Cardiac septum (tissue), 1 donor: ENCODE results near the gene RAET1E. TPM values are rescaled to one million over a fixed set of nuclear protein-coding genes. Genes with fewer than 3 reads are reported as not detected.
"Not testable (repeated sequence)": the region's sequence is repeated elsewhere in the genome, so short reads cannot be mapped to it uniquely, and the experiment has no call there.

Experiments used
- DNase-seq: peaks from one replicate; pipeline ENCODE4 v3.0.0-alpha.2; 2020; ENCODE audit warnings: low spot score
- intact Hi-C: fragments of 100-400 bp; cut with DNase I; formaldehyde crosslinking; loops from one replicate; pipeline ENCODE4 v1.14.0; 2022
- total RNA-seq: library from RNA; stranded (reverse); fragmentation: NEBNext Ultra II Directional; extraction: Animal tissue kit (Norgen Biotek cat#: 25700); gene quantifications from one replicate; pipeline ENCODE4 v1.2.1, GENCODE V29; 2021
- donor health status: DM: no; HTN: no; CAD: no.

Gene RAET1E
- total RNA-seq, 1 donor from 2014 or later = not detected

- intact Hi-C loops = no loop called here
- no peak for DNase-seq
Measured at GRCh38 chr6:149872233-149872632, 25.7 kb downstream of the RAET1E start.

- intact Hi-C loops = no loop called here
- DNase-seq = no peak
Measured at GRCh38 chr6:149871182-149871581, 26.7 kb downstream of the RAET1E start.

- intact Hi-C loops = loop anchor here (5.0 kb wide), 1 partner anchor 37 kb away; no protein-coding TSS in a partner anchor
- DNase-seq = no peak
Measured at GRCh38 chr6:149869275-149869892, 28.5 kb downstream of the RAET1E start.

GRCh38 chr6:149867876-149868640 is 29.9 kb downstream of the RAET1E start:
- intact Hi-C loops = loop anchor here (5.0 kb wide), 1 partner anchor 36 kb away; no protein-coding TSS in a partner anchor
- no peak for DNase-seq

- intact Hi-C loops = loop anchor here (2.0 to 5.0 kb wide), 2 partner anchors 33 to 60 kb away; no protein-coding TSS in a partner anchor
- DNase-seq = no peak
Measured at GRCh38 chr6:149864578-149865535, 33.1 kb downstream of the RAET1E start.

DNA sequence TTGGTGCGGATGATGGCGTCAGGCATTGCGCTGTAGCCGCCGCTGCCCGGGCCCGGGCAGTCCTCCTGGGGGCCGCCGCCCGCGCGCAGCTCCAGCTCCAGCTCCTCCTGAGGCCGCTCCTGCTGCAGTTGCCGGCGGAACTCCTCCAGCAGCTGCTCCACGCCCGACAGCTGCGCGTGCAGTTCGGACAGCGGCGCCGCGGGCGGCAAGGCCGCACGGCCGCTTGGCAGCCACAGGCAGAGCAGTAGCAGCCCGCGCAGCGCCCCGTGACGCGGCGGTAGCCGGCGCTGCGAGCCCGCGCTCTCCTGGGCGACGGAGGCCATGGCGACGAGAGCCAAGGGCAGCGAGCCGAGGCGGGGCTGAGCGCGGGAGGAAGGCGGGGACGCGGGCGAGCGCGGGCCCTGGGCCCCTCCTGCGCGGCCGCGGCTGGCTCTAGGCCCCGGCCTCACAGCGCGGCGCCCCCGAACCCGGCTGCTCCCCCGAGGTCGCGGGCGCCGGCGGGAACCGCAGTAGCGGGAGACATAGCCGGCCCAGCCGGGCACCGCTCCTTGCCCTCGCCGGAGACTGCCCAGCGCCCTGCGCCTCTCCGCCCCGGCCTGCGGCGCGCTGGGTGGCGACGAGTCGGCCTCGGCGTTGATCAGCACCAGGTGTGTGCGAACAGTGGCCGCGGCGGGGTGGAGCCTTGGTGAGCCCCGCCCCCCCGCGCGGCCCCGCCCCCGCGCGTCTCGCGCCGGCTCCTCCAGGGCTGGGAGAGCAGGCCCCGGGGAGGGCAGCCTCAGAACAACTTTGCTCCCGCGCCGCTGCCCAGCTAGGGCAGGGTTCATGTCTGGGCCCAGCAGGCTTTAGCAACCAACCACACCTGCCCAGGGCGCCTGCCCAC is 34.0 kb downstream of the RAET1E start, which contains the start of gene LRP11:
Gene LRP11, minus strand, starts transcription at position 662 of the 880 bp plus-strand sequence. Its CDS starts 339 bp downstream, at position 323.
- intact Hi-C loops = loop anchor here (1.0 to 2.0 kb wide), 2 partner anchors 24 to 61 kb away; no protein-coding TSS in a partner anchor
- peak; percentile 91 for DNase-seq

DNA sequence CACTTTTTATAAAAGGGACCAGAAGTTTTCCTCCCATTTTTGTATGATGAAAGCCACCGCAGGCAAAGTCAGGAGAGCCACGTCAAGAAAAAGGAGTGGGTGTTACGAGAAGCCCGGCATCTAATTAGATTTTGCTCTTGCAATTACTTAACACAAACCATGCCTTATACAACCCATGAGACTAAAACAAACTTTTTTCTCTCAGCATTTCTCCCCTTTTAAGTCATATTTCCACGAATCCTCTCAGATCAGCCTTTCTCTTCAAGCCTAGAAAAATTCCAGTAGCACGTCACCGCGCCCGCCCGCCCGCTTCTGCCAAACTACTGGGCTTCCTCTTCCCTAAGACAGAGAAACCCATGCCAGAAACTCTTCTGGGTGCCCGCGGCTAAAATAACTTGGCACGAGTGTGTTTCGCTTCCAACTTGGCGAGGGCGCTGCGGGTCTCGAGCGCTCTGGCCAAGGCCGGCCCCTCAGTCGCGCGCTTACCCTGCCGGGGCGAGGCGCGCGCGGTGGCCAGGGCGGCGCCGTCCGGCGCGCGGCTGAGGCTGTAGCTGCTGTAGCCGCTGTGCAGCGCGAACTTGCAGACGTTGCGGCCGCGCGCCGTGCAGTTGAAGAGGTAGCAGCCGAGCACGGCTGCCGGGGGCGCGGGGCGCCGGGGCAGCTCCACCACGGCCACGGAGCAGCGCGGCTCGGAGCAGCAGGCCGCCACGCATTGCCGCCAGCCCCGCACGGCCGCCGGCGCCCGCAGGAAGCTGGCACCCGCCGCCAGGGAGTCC is 34.8 kb downstream of the RAET1E start:
- intact Hi-C loops = loop anchor here (1.0 kb wide), 1 partner anchor 23 kb away; no protein-coding TSS in a partner anchor
- peak; percentile 87 for DNase-seq

- intact Hi-C loops, DNase-seq: not testable (repeated sequence)
Measured at GRCh38 chr6:149862424-149862738, 35.5 kb downstream of the RAET1E start.

DNA sequence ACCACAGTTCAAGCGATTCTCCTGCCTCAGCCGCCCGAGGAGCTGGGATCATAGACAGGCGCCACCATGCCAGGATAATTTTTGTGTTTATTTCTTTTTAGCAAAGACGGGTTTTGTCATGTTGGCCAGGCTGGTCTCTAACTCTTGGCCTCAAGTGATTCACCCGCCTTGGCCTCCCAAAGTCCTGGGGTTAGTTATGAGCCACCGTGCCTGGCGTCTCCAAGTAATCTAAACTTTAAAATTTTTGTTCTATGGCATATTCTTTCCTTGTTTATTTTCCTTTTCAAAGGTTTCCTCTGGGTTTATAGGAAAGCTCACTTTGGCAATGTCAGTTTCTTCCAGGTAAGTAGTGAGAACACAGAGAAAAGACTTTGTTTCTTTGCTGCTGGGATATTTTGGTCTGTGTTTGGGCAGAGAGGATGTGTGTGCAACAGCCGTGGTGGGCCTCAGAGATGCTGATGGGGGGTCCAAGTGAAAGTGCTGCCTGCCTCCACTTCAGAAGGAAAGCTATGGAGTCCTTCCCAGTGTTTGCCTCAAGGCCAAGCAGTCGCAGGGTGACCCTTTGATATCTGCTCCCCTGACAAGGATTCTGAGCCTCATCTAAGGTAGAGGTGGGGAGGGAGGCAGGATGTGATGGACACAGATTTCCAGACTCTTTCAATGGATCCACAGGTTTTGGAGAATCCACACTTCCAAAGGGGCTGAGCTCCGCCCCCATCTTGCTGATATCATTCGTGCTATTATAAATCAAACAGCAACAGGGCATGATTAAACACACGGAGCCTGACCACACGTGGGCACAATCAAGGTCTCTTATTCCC is 36.1 kb downstream of the RAET1E start:
- intact Hi-C loops = no loop called here
- no peak for DNase-seq

- DNase-seq = no peak
- intact Hi-C loops = no loop called here
Measured at GRCh38 chr6:149860834-149861602, 36.9 kb downstream of the RAET1E start.

DNA sequence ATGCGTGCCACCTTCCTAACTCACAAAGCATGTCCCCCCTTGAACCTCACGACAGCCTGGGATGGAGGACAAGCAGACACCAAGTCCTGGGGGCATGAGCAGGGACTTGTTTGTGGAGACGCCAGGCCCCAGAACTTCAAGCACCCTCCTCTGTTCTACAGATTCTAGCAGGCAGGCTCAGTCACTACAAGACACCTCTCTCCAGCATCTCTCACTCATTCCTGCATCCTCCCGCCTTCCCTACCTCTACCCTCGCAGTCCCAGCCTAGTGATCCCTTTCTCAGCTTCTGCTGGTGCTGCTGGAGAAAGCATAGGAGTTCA is 37.4 kb downstream of the RAET1E start:
- DNase-seq = no peak
- intact Hi-C loops = no loop called here

DNA sequence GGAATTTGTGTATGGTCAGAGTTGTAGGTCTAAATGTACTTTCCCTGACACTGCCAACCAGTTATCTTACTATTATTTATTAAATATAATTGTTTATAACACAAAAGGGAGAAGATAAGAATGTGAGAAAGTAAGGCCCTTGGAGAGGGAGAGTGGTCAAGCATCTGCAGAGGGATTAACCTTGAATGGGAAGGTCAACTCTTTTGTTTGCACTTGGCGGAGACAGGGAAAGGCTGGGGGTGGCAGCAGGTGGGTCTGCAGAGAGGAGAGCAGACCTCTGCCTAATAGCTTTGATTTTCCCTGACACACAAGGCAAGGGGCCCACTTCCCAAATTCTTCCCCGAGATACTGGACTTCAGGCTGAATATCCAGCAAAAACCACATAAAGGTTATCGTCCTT is 38.0 kb downstream of the RAET1E start:
- intact Hi-C loops = no loop called here
- DNase-seq = no peak

DNA sequence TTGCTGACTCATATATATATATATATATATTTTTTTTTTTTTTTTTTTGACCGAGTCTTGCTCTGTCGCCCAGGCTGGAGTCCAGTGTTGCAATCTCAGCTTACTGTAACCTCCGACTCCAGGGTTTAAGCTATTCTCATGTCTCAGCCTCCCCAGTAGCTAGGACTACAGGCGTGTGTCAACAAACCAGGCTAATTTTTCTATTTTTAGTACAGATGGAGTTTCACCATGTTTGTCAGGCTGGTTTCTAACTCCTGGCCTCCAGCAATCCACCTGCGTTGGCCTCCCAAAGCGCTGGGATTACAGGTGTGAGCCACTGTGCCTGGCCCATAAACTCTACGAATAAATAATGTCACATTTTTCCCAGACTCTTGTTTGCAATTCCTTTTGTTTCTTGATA is 38.5 kb downstream of the RAET1E start:
- no peak for DNase-seq
- intact Hi-C loops = no loop called here

DNA sequence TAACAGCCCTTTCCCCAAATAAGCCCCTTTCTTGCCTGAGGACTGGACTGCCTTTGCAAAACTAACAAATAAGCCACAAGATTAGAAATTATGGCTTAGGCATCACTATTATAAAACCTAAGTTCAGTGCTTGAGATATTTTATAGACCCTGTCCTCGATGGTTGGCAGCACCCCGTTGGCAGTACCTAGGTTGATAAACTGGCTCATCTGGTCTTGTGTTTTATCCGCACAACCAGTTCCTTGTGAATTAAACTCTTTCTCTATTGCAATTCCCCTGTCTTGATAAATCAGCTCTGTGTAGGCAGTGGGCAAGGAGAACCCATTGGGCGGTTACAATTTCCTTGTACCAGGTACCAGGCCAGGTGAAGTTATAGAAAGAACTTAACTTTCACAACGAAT is 40.4 kb downstream of the RAET1E start:
- no peak for DNase-seq
- intact Hi-C loops = no loop called here

GRCh38 chr6:149856256-149856994 is 41.5 kb downstream of the RAET1E start:
- DNase-seq = no peak
- intact Hi-C loops = no loop called here

- intact Hi-C loops = no loop called here
- DNase-seq = no peak
Measured at GRCh38 chr6:149855741-149856140, 42.2 kb downstream of the RAET1E start.
